Natural killer cell (primary cell): ENCODE measurements around the gene SMC5. TPM values are rescaled to one million over a fixed set of nuclear protein-coding genes. Genes with fewer than 3 reads are reported as not detected.

Experiments used
- ATAC-seq, 3 donors: fragments of 150-1000 bp in 2 of 3; fragments of 200-7000 bp in 1 of 3; cut with Tn5 transposase; 1 replicate in 1 of 3; 2 replicates in 2 of 3; pipeline ENCODE4 v1.10.0; 2021; ENCODE audit warnings: mild to moderate bottlenecking in 2 of 3, moderate library complexity in 2 of 3
- DNase-seq, 2 donors: peaks; one replicate each; pipeline versions ENCODE4 v3.0.0 to v3.0.0-alpha.2; 2013 to 2021; ENCODE audit warnings: mixed read lengths in 1 of 2
- H3K27ac ChIP-seq: one replicate; pipeline ENCODE4 v1.5.1; 2013; ENCODE audit warnings: mild to moderate bottlenecking, low read length
- H3K27me3 ChIP-seq: one replicate; pipeline ENCODE4 v1.6.1; 2013; ENCODE audit warnings: low read length; ENCODE audit not compliant: control insufficient read depth, insufficient read depth
- H3K36me3 ChIP-seq: one replicate; pipeline ENCODE4 v1.6.1; 2013; ENCODE audit warnings: low read length; ENCODE audit not compliant: control insufficient read depth, insufficient read depth
- H3K4me1 ChIP-seq: one replicate; pipeline ENCODE4 v1.6.1; 2013; ENCODE audit warnings: low read length; ENCODE audit not compliant: control insufficient read depth, insufficient read depth
- H3K4me3 ChIP-seq: one replicate; pipeline ENCODE4 v1.5.1; 2013; ENCODE audit warnings: low read length
- H3K9me3 ChIP-seq: one replicate; pipeline ENCODE4 v1.6.1; 2013; ENCODE audit warnings: low read length; ENCODE audit not compliant: control insufficient read depth, insufficient read depth
- H3K27ac Mint-ChIP-seq, 2 donors: one replicate each; pipeline ENCODE4 v1.8.0; 2022; ENCODE audit warnings: mild to moderate bottlenecking in 2 of 2, mixed read lengths in 2 of 2, moderate library complexity in 1 of 2
- H3K27me3 Mint-ChIP-seq, 2 donors: one replicate each; pipeline ENCODE4 v1.8.0; 2022; ENCODE audit warnings: low read depth in 2 of 2, mixed read lengths in 2 of 2
- H3K36me3 Mint-ChIP-seq: one replicate; pipeline ENCODE4 v1.8.0; 2022; ENCODE audit warnings: mixed read lengths
- H3K4me1 Mint-ChIP-seq, 2 donors: one replicate each; pipeline ENCODE4 v1.8.0; 2022; ENCODE audit warnings: mixed read lengths in 2 of 2
- H3K4me3 Mint-ChIP-seq: one replicate; pipeline ENCODE4 v1.8.0; 2022; ENCODE audit warnings: mild to moderate bottlenecking, moderate library complexity, mixed read lengths
- H3K9me3 Mint-ChIP-seq, 2 donors: one replicate each; pipeline ENCODE4 v1.8.0; 2022; ENCODE audit warnings: mixed read lengths in 2 of 2
- CTCF ChIP-seq: fragments of 200-600 bp; IDR thresholded peaks from one replicate; pipeline ENCODE4 v1.8.0; 2022; ENCODE audit warnings: antibody characterized with exemption
- WGBS: methylation state at CpG from one replicate; pipeline ENCODE4 v1.1.7; 2013; ENCODE audit warnings: missing lambda C conversion rate; ENCODE audit not compliant: insufficient coverage; 5-methylcytosine and 5-hydroxymethylcytosine counted together
- intact Hi-C: fragments of 100-400 bp; cut with micrococcal nuclease; formaldehyde crosslinking; loops from one replicate; pipeline ENCODE4 v1.14.2; 2022
- total RNA-seq, 4 donors: library from RNA; stranded (reverse); fragments of 120-200 nt in 1 of 4; gene quantifications; one replicate each; pipeline versions ENCODE4 v1.2.3 to v1.2.4, GENCODE V29; 2013 to 2022

The SMC5 gene
- 10 to 100 TPM; 35.0 to 41.0 (median 40.9) TPM for total RNA-seq
- 71.9 TPM for total RNA-seq (2013)

- no peaks in the 10 kb centered on the region for H3K27me3 Mint-ChIP-seq
- Histone ChIP-seq H3K9me3 (no peaks in the 10 kb centered on the region), H3K4me3 (peak within 1 kb of the TSS; percentile 96), H3K4me1 (peaks cover 24% of the 10 kb centered on the region), H3K36me3 (peaks cover 8% of the 10 kb centered on the region), H3K27me3 (no peaks in the 10 kb centered on the region), H3K27ac (peak within 1 kb of the TSS; percentile 96)
- WGBS: under 1% methylated on average over 75 of the region's 75 CpGs
- peaks cover 42 to 46% of the 10 kb centered on the region in 2 donors for H3K4me1 Mint-ChIP-seq
- peak; percentile 88 to 96 (median 91) for ATAC-seq
- peak; percentile 90 to 96 for DNase-seq
- H3K36me3 Mint-ChIP-seq: no peaks in the 10 kb centered on the region
- no peak for TF ChIP-seq CTCF
- no peaks in the 10 kb centered on the region for H3K9me3 Mint-ChIP-seq
- peak within 1 kb of the TSS; percentile 90 to 94 for H3K27ac Mint-ChIP-seq
- peak within 1 kb of the TSS; percentile 94 for H3K4me3 Mint-ChIP-seq
- intact Hi-C loops: loop anchor here (2.0 kb wide), 2 partner anchors 160 to 500 kb away; no protein-coding TSS in a partner anchor
Observed at GRCh38 chr9:70258692-70259511, at the start of gene SMC5. TSS of gene SMC5 (plus strand) at chr9:70258978. CDS start at chr9:70259079, 101 bp downstream.

GRCh38 chr9:70217029-70217428, 41.7 kb upstream of the SMC5 start:
- Mint-ChIP-seq H3K4me3 (no peak overlapping the region), H3K27ac (no peak overlapping the region), H3K36me3 (no peaks in the 10 kb centered on the region), H3K27me3 (peaks cover 0 to 8% of the 10 kb centered on the region in 2 donors), H3K4me1 (no peaks in the 10 kb centered on the region), H3K9me3 (peaks cover 0 to 7% of the 10 kb centered on the region in 2 donors)
- ATAC-seq (no peak), DNase-seq (no peak)
- Histone ChIP-seq H3K4me3 (no peak overlapping the region), H3K27ac (no peak overlapping the region), H3K9me3 (peaks cover 3% of the 10 kb centered on the region), H3K4me1 (no peaks in the 10 kb centered on the region), H3K36me3 (no peaks in the 10 kb centered on the region), H3K27me3 (no peaks in the 10 kb centered on the region)
- WGBS: 96% methylated on average over 15 of the region's 16 CpGs
- intact Hi-C loops: no loop called here
- TF ChIP-seq CTCF: no peak

DNA sequence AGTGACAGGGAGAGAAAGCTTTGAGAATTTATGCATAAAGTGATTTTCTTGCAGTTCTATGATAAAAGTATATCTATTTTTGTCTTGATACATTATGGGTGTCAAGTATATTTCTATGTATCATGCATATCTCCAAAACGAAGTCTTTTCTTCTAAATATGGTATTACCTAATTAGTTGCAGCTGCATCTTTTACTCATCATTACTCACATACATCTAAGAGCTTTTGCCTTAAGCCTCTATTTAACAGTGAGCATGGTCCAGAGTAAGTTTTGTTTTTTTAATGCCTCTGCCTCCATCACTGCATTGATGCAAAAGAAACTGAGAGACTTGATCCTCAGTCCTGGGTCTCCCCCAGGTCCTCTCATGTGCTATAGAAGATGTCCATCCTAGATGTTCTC, 40.0 kb upstream of the SMC5 start:
- Mint-ChIP-seq H3K4me1 (no peaks in the 10 kb centered on the region), H3K9me3 (peaks cover 0 to 7% of the 10 kb centered on the region in 2 donors), H3K27me3 (peaks cover 0 to 8% of the 10 kb centered on the region in 2 donors), H3K36me3 (no peaks in the 10 kb centered on the region), H3K27ac (no peak overlapping the region), H3K4me3 (no peak overlapping the region)
- no peaks in the 10 kb centered on the region for H3K9me3 ChIP-seq
- ATAC-seq (no peak), DNase-seq (no peak)
- H3K36me3 ChIP-seq: no peaks in the 10 kb centered on the region
- no peak overlapping the region for H3K4me3 ChIP-seq
- no peaks in the 10 kb centered on the region for H3K4me1 ChIP-seq
- no peaks in the 10 kb centered on the region for H3K27me3 ChIP-seq
- TF ChIP-seq CTCF: no peak
- no peak overlapping the region for H3K27ac ChIP-seq
- intact Hi-C loops: no loop called here
- no CpG with 5 or more reads among the region's 1 CpG for WGBS
